ENCODE data around the gene PIK3R3. TPM values are rescaled to one million over a fixed set of nuclear protein-coding genes. Genes with fewer than 3 reads are reported as not detected.

The PIK3R3 gene
- total RNA-seq, 3 donors from 2014 or later (not counting 1 experiment from before 2014, with no cell fraction given): 5.2 to 6.2 (median 5.4) TPM

GRCh38 chr1:46030074-46030870 lies 102.2 kb downstream of the PIK3R3 start:
- Histone ChIP-seq H3K27ac (ENCODE audit: low read length) (no peak overlapping the region), H3K4me1 (ENCODE audit: control insufficient read depth, insufficient read depth, low read length) (no peaks in the 10 kb centered on the region), H3K36me3 (ENCODE audit: control insufficient read depth, insufficient read depth, low read length) (peaks cover 8% of the 10 kb centered on the region), H3K4me3 (ENCODE audit: low read length) (no peak overlapping the region), H3K9me3 (ENCODE audit: control insufficient read depth, insufficient read depth, low read length) (no peaks in the 10 kb centered on the region), H3K27me3 (ENCODE audit: control insufficient read depth, insufficient read depth, low read length) (no peaks in the 10 kb centered on the region)
- intact Hi-C loops (cut with micrococcal nuclease): no loop called here
- Mint-ChIP-seq H3K4me1 (no peaks in the 10 kb centered on the region), H3K27me3 (ENCODE audit: low read depth in 2 of 2) (no peaks in the 10 kb centered on the region), H3K27ac (no peak overlapping the region), H3K36me3 (no peaks in the 10 kb centered on the region), H3K9me3 (no peaks in the 10 kb centered on the region), H3K4me3 (no peak overlapping the region)
- no peak for ATAC-seq
- DNase-seq: no peak
- 98% methylated on average over 18 of the region's 18 CpGs for WGBS (ENCODE audit: insufficient coverage)
- no peak for TF ChIP-seq CTCF (IDR thresholded peaks at IDR 0.05)

GRCh38 chr1:46027788-46028573 lies 104.4 kb downstream of the PIK3R3 start:
- no peaks in the 10 kb centered on the region for H3K27me3 Mint-ChIP-seq (ENCODE audit: low read depth in 2 of 2)
- H3K27ac ChIP-seq (ENCODE audit: low read length): no peak overlapping the region
- H3K4me3 ChIP-seq (ENCODE audit: low read length): no peak overlapping the region
- no peak for DNase-seq
- TF ChIP-seq CTCF (IDR thresholded peaks at IDR 0.05): no peak
- no peak for ATAC-seq
- intact Hi-C loops (cut with micrococcal nuclease): no loop called here
- H3K27ac Mint-ChIP-seq: no peak overlapping the region
- H3K9me3 ChIP-seq (ENCODE audit: control insufficient read depth, insufficient read depth, low read length): no peaks in the 10 kb centered on the region
- peaks cover 11% of the 10 kb centered on the region for H3K36me3 ChIP-seq (ENCODE audit: control insufficient read depth, insufficient read depth, low read length)
- no peaks in the 10 kb centered on the region for H3K36me3 Mint-ChIP-seq
- no peaks in the 10 kb centered on the region for H3K9me3 Mint-ChIP-seq
- no peaks in the 10 kb centered on the region for H3K4me1 Mint-ChIP-seq
- H3K4me1 ChIP-seq (ENCODE audit: control insufficient read depth, insufficient read depth, low read length): no peaks in the 10 kb centered on the region
- 97% methylated on average over 8 of the region's 8 CpGs for WGBS (ENCODE audit: insufficient coverage)
- no peaks in the 10 kb centered on the region for H3K27me3 ChIP-seq (ENCODE audit: control insufficient read depth, insufficient read depth, low read length)
- H3K4me3 Mint-ChIP-seq: no peak overlapping the region

GRCh38 chr1:46026531-46026930 lies 105.9 kb downstream of the PIK3R3 start:
- intact Hi-C loops (cut with micrococcal nuclease): no loop called here
- Mint-ChIP-seq H3K9me3 (no peaks in the 10 kb centered on the region), H3K27me3 (ENCODE audit: low read depth in 2 of 2) (no peaks in the 10 kb centered on the region), H3K4me1 (no peaks in the 10 kb centered on the region), H3K4me3 (no peak overlapping the region), H3K36me3 (no peaks in the 10 kb centered on the region), H3K27ac (no peak overlapping the region)
- no peak for TF ChIP-seq CTCF (IDR thresholded peaks at IDR 0.05)
- Histone ChIP-seq H3K4me3 (ENCODE audit: low read length) (no peak overlapping the region), H3K27ac (ENCODE audit: low read length) (no peak overlapping the region), H3K36me3 (ENCODE audit: control insufficient read depth, insufficient read depth, low read length) (peaks cover 19% of the 10 kb centered on the region), H3K4me1 (ENCODE audit: control insufficient read depth, insufficient read depth, low read length) (no peaks in the 10 kb centered on the region), H3K9me3 (ENCODE audit: control insufficient read depth, insufficient read depth, low read length) (no peaks in the 10 kb centered on the region), H3K27me3 (ENCODE audit: control insufficient read depth, insufficient read depth, low read length) (no peaks in the 10 kb centered on the region)
- ATAC-seq (no peak), DNase-seq (no peak)
- WGBS (ENCODE audit: insufficient coverage): 92% methylated on average over 3 of the region's 3 CpGs
